Astrocyte of the spinal cord (primary cell): ENCODE data around the gene SPRR1B.

ENCODE experiments used
- DNase-seq: peaks from one replicate; pipeline ENCODE4 v3.0.0; 2011; ENCODE audit warnings: low read depth, low spot score
- H3K4me3 ChIP-seq: 2 replicates; pipeline ENCODE4 v1.5.1; 2011; ENCODE audit warnings: low read depth, mild to moderate bottlenecking, low read length, moderate library complexity
- CTCF ChIP-seq: IDR thresholded peaks from 2 replicates; pipeline ENCODE4 v1.5.1; 2012; ENCODE audit warnings: low read depth, mild to moderate bottlenecking, low read length, inconsistent platforms
- in situ Hi-C: cut with HindIII; loops from 2 replicates; pipeline ENCODE4 v1.10.0; 2017; ENCODE audit warnings: low sequenced_read_pairs

Gene SPRR1B

GRCh38 chr1:153071511-153071910 lies 40.5 kb downstream of the SPRR1B start, which contains the start of gene SPRR2B:
TSS of gene SPRR2B (minus strand) at chr1:153071611. CDS start at chr1:153070839, 772 bp downstream.
- TF ChIP-seq CTCF: no peak
- no peak for DNase-seq
- in situ Hi-C loops: no loop called here
- no peak within 1 kb of the TSS for H3K4me3 ChIP-seq

GRCh38 chr1:153072806-153073726 lies 42.1 kb downstream of the SPRR1B start:
- in situ Hi-C loops: no loop called here
- no peak overlapping the region for H3K4me3 ChIP-seq
- DNase-seq: no peak
- no peak for TF ChIP-seq CTCF

GRCh38 chr1:153081736-153082135 lies 50.7 kb downstream of the SPRR1B start:
- no peak for DNase-seq
- in situ Hi-C loops: no loop called here
- H3K4me3 ChIP-seq: no peak overlapping the region
- no peak for TF ChIP-seq CTCF
